RWPE2 (cell line): ENCODE measurements around the gene DIP2B.

Experiments used
- ATAC-seq: fragments of 200-7000 bp; cut with Tn5 transposase; 3 replicates; pipeline ENCODE4 v1.9.1; 2021; ENCODE audit warnings: low read depth
- DNase-seq: peaks from one replicate; pipeline ENCODE4 v3.0.0-alpha.2; 2020; ENCODE audit warnings: low spot score
- H3K27ac ChIP-seq: fragments of 450-650 bp; 2 replicates; pipeline ENCODE4 v1.5.1; 2017; ENCODE audit warnings: mild to moderate bottlenecking; ENCODE audit not compliant: poor library complexity, severe bottlenecking
- H3K27me3 ChIP-seq: fragments of 250-450 bp; sonication (Bioruptor Pico); 2 replicates; pipeline ENCODE4 v1.5.1; 2021; ENCODE audit warnings: mild to moderate bottlenecking, moderate library complexity; ENCODE audit not compliant: insufficient read depth, poor library complexity, severe bottlenecking
- H3K36me3 ChIP-seq: fragments of 250-450 bp; sonication (Bioruptor Pico); 2 replicates; pipeline ENCODE4 v1.5.1; 2020; ENCODE audit warnings: low read depth, mild to moderate bottlenecking, moderate library complexity
- H3K4me1 ChIP-seq: fragments of 250-450 bp; sonication (Bioruptor Pico); 2 replicates; pipeline ENCODE4 v1.5.1; 2021; ENCODE audit warnings: mild to moderate bottlenecking, moderate library complexity; ENCODE audit not compliant: insufficient read depth, poor library complexity, severe bottlenecking
- H3K4me3 ChIP-seq: fragments of 250-450 bp; sonication (Bioruptor Pico); 2 replicates; pipeline ENCODE4 v1.5.1; 2021; ENCODE audit warnings: mild to moderate bottlenecking, moderate library complexity; ENCODE audit not compliant: severe bottlenecking
- H3K9me3 ChIP-seq: fragments of 250-450 bp; sonication (Bioruptor Pico); 2 replicates; pipeline ENCODE4 v1.5.1; 2021; ENCODE audit warnings: mild to moderate bottlenecking, moderate library complexity; ENCODE audit not compliant: severe bottlenecking
- TF ChIP-seq, protein P1 (sequence below): fragments of 450-650 bp; IDR thresholded peaks from one replicate; pipeline ENCODE4 v1.5.1; 2017; ENCODE audit warnings: mild to moderate bottlenecking, moderate library complexity; ENCODE audit not compliant: poor library complexity, severe bottlenecking

DIP2B gene

DNA sequence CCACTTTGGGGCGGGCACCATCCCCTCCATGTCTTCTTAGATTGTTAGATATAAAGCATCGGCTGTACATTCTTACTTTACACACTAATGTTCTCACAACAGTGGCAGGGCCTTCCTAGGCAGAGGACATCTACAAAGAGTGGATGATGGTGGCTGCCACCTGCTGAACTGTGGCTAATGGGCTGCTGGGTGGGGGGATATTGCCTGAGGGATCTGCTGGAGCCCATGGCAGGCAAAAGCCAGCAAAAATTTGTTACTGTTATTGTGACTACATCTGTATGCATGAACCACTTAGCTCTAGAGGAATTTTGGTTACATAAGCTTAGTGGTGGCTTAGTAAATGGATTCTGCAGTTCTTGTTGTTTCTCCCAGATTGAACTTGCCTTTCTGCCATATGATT is 52.6 kb downstream of the DIP2B start:
- peaks cover 18% of the 10 kb centered on the region for H3K4me1 ChIP-seq
- TF ChIP-seq, protein P1, sequence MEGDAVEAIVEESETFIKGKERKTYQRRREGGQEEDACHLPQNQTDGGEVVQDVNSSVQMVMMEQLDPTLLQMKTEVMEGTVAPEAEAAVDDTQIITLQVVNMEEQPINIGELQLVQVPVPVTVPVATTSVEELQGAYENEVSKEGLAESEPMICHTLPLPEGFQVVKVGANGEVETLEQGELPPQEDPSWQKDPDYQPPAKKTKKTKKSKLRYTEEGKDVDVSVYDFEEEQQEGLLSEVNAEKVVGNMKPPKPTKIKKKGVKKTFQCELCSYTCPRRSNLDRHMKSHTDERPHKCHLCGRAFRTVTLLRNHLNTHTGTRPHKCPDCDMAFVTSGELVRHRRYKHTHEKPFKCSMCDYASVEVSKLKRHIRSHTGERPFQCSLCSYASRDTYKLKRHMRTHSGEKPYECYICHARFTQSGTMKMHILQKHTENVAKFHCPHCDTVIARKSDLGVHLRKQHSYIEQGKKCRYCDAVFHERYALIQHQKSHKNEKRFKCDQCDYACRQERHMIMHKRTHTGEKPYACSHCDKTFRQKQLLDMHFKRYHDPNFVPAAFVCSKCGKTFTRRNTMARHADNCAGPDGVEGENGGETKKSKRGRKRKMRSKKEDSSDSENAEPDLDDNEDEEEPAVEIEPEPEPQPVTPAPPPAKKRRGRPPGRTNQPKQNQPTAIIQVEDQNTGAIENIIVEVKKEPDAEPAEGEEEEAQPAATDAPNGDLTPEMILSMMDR: no peak
- no peaks in the 10 kb centered on the region for H3K27me3 ChIP-seq
- H3K9me3 ChIP-seq: no peaks in the 10 kb centered on the region
- H3K27ac ChIP-seq: peak overlapping the region; percentile 73
- no peak for ATAC-seq
- H3K4me3 ChIP-seq: no peak overlapping the region
- no peak for DNase-seq
- H3K36me3 ChIP-seq: no peaks in the 10 kb centered on the region

DNA sequence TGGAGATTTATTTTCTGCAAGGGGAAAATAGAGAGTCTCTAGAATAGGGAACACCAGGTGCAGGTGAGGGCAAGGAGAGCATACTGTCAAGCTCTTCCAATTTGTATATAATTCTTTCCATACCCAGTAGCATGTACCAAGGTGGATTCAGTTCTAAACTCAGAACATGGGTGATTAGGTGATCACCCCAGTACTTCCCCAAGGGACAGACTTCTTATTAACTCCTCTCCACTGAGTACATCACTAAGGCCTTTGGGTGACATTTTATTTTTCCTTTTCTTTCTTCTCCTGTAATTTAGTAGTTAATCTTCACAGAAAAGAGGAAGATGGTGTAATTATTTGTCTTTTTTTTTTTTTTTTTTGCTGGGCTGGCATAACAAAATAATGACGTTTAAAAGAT is 54.2 kb downstream of the DIP2B start:
- no peak overlapping the region for H3K27ac ChIP-seq

DNA sequence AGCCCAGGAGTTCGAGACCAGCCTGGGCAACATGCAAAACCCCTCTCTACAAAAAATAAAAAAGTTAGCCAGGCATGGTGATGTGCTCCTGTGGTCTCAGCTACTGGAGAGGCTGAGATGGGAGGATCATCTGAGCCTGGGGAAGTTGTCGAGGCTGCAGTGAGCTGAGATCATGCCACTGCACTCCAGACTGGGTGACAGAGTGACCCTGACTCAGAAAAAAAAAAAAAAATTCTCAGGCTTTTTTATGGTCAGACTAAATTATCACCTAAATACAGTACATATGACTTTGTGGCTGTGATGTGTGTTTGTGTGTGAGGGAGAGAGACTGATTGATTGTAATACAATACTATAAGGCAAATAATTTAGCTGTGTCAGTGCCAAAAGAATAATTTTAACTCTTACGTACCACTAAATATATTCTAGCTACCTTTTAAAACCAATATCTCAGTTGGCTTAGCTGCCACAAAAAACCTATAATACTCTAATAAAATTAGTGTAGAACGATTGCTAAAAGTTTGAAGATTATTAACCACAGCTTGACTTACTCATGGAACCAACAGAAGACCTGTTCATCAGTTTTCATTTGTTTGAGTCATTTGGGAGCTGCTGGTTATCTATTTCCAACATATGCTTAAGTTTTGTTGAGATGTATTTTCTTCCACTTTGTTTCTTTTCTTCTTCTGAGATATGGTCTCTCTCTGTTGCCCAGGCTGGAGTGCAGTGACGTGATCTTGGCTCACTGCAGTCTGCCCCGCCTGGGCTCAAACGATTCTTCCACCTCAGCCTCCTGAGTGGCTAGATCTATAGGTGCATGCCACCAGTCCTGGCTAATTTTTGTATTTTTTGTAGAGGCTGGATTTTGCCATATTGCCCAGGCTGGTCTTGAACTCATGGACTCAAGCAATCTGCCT is 58.0 kb downstream of the DIP2B start:
- H3K4me3 ChIP-seq: no peak overlapping the region
- peaks cover 4% of the 10 kb centered on the region for H3K4me1 ChIP-seq
- no peak overlapping the region for H3K27ac ChIP-seq
- no peaks in the 10 kb centered on the region for H3K9me3 ChIP-seq
- no peaks in the 10 kb centered on the region for H3K36me3 ChIP-seq
- DNase-seq (no peak), ATAC-seq (no peak)
- H3K27me3 ChIP-seq: no peaks in the 10 kb centered on the region
- TF ChIP-seq, protein P1: no peak

More for the DNA sequence above, 54.2 kb downstream of the DIP2B start:
- Histone ChIP-seq H3K9me3 (no peaks in the 10 kb centered on the region), H3K4me1 (peaks cover 15% of the 10 kb centered on the region), H3K4me3 (no peak overlapping the region), H3K36me3 (no peaks in the 10 kb centered on the region), H3K27me3 (no peaks in the 10 kb centered on the region)
- ATAC-seq: no peak
- DNase-seq: no peak
- TF ChIP-seq, protein P1: no peak

DNA sequence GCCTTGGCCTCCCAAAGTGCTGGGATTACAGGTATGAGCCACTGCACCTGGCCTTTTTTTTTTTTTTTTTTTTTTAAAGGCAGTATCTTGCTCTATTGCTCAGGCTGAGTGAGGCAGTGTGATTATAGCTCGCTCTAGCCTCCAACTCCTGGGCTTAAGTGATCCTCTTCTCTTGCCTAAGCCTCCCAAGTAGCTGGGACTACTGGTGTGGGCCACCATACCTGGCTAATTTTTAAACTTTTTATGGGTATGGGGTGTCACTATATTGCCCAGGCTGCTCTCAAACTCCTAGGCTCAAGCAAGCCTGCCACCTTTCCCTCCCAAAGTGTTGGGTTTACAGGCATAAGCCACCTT is 58.6 kb downstream of the DIP2B start:
- Histone ChIP-seq H3K4me3 (no peak overlapping the region), H3K4me1 (peaks cover 8% of the 10 kb centered on the region), H3K27me3 (no peaks in the 10 kb centered on the region), H3K9me3 (no peaks in the 10 kb centered on the region), H3K27ac (no peak overlapping the region), H3K36me3 (no peaks in the 10 kb centered on the region)
- ATAC-seq (no peak), DNase-seq (no peak)
- TF ChIP-seq, protein P1: no peak

DNA sequence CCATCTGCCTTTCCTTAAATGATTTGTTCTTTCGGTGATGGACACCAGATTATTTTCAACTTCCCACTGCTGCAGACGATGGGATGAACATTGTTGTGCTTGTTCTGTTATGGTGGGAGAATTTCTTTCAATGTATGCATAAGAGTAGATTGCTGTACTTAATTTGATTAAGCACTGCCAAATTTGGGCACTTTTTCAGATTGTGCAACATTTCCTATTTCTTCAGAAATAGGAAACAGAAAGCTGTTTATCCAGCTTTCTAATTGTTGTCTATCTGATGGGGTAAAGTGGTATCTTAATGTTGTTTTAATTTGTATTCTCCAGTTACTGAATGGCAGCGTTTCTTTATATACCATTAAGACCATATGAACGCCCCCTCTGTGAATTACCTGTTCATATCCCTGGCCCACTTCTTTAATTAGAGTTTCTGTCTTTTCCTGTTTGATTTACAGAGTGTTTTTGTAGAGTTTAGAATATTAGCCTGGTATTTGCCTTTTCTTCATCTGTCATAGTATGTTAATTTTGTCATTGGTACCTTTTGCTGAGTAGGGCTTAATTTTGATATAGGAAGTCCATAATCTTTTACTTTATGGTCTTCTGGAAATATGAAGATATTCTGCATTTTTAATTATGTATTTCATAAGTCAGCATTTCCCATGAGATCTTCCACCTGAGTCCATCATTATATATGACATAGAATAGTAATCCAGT is 59.6 kb downstream of the DIP2B start:
- no peak for ATAC-seq
- Histone ChIP-seq H3K27me3 (no peaks in the 10 kb centered on the region), H3K4me3 (no peak overlapping the region), H3K4me1 (peaks cover 15% of the 10 kb centered on the region), H3K9me3 (no peaks in the 10 kb centered on the region), H3K36me3 (no peaks in the 10 kb centered on the region), H3K27ac (no peak overlapping the region)
- DNase-seq: no peak
- TF ChIP-seq, protein P1: no peak
